ENCODE data around the gene OR2K2. TPM values are rescaled to one million over a fixed set of nuclear protein-coding genes. Genes with fewer than 3 reads are reported as not detected.

OR2K2 gene
- polyA plus RNA-seq, 1 donor (not counting 4 experiments of a cell fraction or from before 2014, with no cell fraction given): not detected

DNA sequence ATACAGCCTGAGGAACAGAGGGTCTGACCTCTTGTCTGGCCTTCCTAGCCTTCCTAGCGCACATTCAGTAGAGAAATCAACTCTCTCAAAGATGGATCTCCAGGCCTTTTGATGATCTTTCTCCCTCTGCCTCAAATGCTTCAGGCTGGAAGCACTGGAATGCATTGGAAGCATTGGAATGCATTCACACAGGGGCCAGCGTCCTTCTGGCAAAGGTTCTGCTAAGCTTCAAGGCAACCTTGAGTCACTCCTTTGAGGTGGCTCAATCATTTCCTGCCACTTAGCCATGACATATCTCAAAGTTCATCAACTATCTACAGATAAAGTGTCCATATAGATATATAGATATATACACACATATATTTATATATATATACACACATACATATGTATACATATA lies 42.9 kb downstream of the OR2K2 start:
- H3K27me3 ChIP-seq (ENCODE audit: control insufficient read depth, extremely low read depth, insufficient read depth, low read length): no peaks in the 10 kb centered on the region
- no peaks in the 10 kb centered on the region for H3K79me2 ChIP-seq (ENCODE audit: control insufficient read depth, insufficient read depth, low read length)
- FAIRE-seq: peak; percentile 46
- H3K4me1 ChIP-seq (ENCODE audit: control insufficient read depth, extremely low read depth, insufficient read depth, low read length): peaks cover 3% of the 10 kb centered on the region
- H4K20me1 ChIP-seq (ENCODE audit: control insufficient read depth, extremely low read depth, insufficient read depth, low read length): no peaks in the 10 kb centered on the region
- dilution Hi-C loops (cut with MboI; ENCODE audit: extremely low pct_ligation_motif_present, low sequenced_read_pairs): no loop called here
- no peaks in the 10 kb centered on the region for H3K9me1 ChIP-seq (ENCODE audit: control insufficient read depth, extremely low read depth, insufficient read depth, low read length)
- no peak overlapping the region for H2AFZ ChIP-seq (ENCODE audit: control insufficient read depth, low read length)
- TF ChIP-seq CTCF (optimal IDR thresholded peaks at IDR 0.05 in 1 of 3, IDR thresholded peaks at IDR 0.05 in 1 of 3, conservative IDR thresholded peaks at IDR 0.05 in 1 of 3; ENCODE audit: extremely low read depth in 1 of 3, insufficient read depth in 2 of 3, low read length in 3 of 3) (no peak), EZH2 (IDR thresholded peaks at IDR 0.05; ENCODE audit: low read length) (no peak)
- H3K4me2 ChIP-seq (ENCODE audit: control insufficient read depth, extremely low read depth, insufficient read depth, low read depth, low read length): no peak overlapping the region
- no peak overlapping the region for H3K27ac ChIP-seq (ENCODE audit: control insufficient read depth, insufficient read depth, low read length)
- no peak overlapping the region for H3K4me3 ChIP-seq (ENCODE audit: control insufficient read depth in 2 of 3, extremely low read depth in 1 of 3, insufficient read depth in 2 of 3, low read depth in 1 of 3, low read length in 3 of 3)
- no peak overlapping the region for H3K9ac ChIP-seq (ENCODE audit: control insufficient read depth, extremely low read depth, insufficient read depth, low read length)
- DNase-seq (ENCODE audit: low read depth, low spot score): no peak
- no peaks in the 10 kb centered on the region for H3K9me3 ChIP-seq (ENCODE audit: control insufficient read depth, low read depth, low read length)
- H3K36me3 ChIP-seq (ENCODE audit: control insufficient read depth in 2 of 2, extremely low read depth in 1 of 2, insufficient read depth in 2 of 2, low read length in 2 of 2): no peaks in the 10 kb centered on the region

DNA sequence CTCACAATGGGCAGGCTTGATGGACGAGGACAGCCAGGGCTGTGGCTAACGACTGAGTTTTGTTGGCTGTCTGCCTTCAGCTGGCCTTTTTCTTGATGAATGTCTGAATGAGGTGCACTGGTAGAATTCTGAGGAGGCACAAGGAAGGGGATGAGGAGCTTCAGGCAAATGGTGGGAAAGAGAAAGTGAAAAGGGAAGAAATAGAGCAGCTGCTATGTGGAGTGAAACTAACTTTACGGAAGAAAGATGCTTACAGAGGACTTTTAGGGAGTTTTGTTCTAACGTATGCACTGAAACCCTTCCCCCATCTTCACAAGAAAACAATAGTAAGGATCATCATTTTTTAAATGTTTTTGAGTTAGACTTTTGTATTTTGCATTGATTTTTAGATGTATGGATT lies 45.3 kb downstream of the OR2K2 start:
- no peaks in the 10 kb centered on the region for H3K9me1 ChIP-seq (ENCODE audit: control insufficient read depth, extremely low read depth, insufficient read depth, low read length)
- FAIRE-seq: no peak
- dilution Hi-C loops (cut with MboI; ENCODE audit: extremely low pct_ligation_motif_present, low sequenced_read_pairs): no loop called here
- H3K27ac ChIP-seq (ENCODE audit: control insufficient read depth, insufficient read depth, low read length): no peak overlapping the region
- H3K27me3 ChIP-seq (ENCODE audit: control insufficient read depth, extremely low read depth, insufficient read depth, low read length): no peaks in the 10 kb centered on the region
- TF ChIP-seq CTCF (optimal IDR thresholded peaks at IDR 0.05 in 1 of 3, IDR thresholded peaks at IDR 0.05 in 1 of 3, conservative IDR thresholded peaks at IDR 0.05 in 1 of 3; ENCODE audit: extremely low read depth in 1 of 3, insufficient read depth in 2 of 3, low read length in 3 of 3) (no peak), EZH2 (IDR thresholded peaks at IDR 0.05; ENCODE audit: low read length) (no peak)
- H3K4me3 ChIP-seq (ENCODE audit: control insufficient read depth in 2 of 3, extremely low read depth in 1 of 3, insufficient read depth in 2 of 3, low read depth in 1 of 3, low read length in 3 of 3): no peak overlapping the region
- H3K4me1 ChIP-seq (ENCODE audit: control insufficient read depth, extremely low read depth, insufficient read depth, low read length): peaks cover 3% of the 10 kb centered on the region
- H3K36me3 ChIP-seq (ENCODE audit: control insufficient read depth in 2 of 2, extremely low read depth in 1 of 2, insufficient read depth in 2 of 2, low read length in 2 of 2): no peaks in the 10 kb centered on the region
- no peak overlapping the region for H3K9ac ChIP-seq (ENCODE audit: control insufficient read depth, extremely low read depth, insufficient read depth, low read length)
- no peaks in the 10 kb centered on the region for H3K79me2 ChIP-seq (ENCODE audit: control insufficient read depth, insufficient read depth, low read length)
- no peak overlapping the region for H3K4me2 ChIP-seq (ENCODE audit: control insufficient read depth, extremely low read depth, insufficient read depth, low read depth, low read length)
- H3K9me3 ChIP-seq (ENCODE audit: control insufficient read depth, low read depth, low read length): no peaks in the 10 kb centered on the region
- no peaks in the 10 kb centered on the region for H4K20me1 ChIP-seq (ENCODE audit: control insufficient read depth, extremely low read depth, insufficient read depth, low read length)
- no peak overlapping the region for H2AFZ ChIP-seq (ENCODE audit: control insufficient read depth, low read length)
- DNase-seq (ENCODE audit: low read depth, low spot score): no peak

Data from keratinocyte (primary cell).